Stimulated activated CD8-positive, alpha-beta memory T cell treated with anti-CD3 and anti-CD28 coated beads, Interleukin-7, amount 100 ng/mL, for 48 hours (primary cell): ENCODE measurements around the gene MEMO1.
A peak's percentile ranks its signal among the peaks of the same experiment; 100 is the strongest.
"Not testable (repeated sequence)": the region's sequence is repeated elsewhere in the genome, so short reads cannot be mapped to it uniquely, and the experiment has no call there.

Experiments
- DNase-seq, 2 donors: peaks; one replicate each; pipeline ENCODE4 v3.0.0-alpha.2; 2020; ENCODE audit warnings: low read depth in 1 of 2; ENCODE audit errors: extremely low read depth in 1 of 2

MEMO1 gene

GRCh38 chr2:31998731-31999383, 12.0 kb downstream of the MEMO1 start:
- no peak for DNase-seq

DNA sequence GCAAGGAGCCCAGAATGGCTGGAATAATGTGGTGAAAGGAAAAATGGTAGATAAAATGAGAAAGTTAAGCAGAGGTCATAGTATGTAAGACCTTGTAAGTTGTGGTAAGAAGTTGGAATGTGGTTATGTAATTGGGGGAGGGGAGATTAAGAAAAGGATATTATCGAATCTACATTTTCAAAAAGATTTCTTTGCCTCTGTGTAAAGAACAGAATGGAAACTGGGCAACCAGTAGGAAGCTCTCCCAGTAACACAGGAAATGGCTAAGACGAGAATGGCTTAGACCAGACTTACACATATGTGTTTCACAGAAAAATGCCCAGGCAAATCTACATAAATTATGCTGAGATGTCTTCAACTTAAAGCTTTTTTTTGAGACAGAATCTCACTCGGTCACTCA, 13.2 kb downstream of the MEMO1 start:
- no peak for DNase-seq

DNA sequence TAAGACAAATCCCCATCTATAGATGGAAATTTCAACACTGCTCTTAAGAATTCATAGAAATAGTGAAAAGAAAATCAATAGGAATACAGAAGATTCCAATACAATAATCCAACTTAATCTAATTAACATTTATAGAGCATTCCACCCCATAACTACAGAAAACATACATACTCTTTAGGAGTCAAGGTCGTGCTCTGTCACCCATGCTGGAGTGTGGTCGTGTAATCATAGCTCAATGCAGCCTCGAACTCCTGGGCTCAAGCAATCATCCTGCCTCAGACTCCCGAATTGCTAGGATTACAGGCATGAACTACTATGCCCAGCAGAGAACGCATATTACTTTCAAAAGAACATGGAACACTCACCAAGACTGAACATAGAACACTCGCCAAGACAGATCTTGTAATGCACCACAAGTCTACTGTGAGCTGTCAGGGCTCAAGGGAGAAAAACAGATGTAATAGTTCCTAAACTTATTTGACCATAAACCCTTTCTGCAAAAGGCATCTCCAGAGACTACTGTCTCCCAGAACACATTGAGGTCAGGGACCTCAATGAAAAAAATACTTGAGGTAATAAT, 14.1 kb downstream of the MEMO1 start:
- DNase-seq: no peak

GRCh38 chr2:31992934-31993333, 17.9 kb downstream of the MEMO1 start:
- DNase-seq: no peak

DNA sequence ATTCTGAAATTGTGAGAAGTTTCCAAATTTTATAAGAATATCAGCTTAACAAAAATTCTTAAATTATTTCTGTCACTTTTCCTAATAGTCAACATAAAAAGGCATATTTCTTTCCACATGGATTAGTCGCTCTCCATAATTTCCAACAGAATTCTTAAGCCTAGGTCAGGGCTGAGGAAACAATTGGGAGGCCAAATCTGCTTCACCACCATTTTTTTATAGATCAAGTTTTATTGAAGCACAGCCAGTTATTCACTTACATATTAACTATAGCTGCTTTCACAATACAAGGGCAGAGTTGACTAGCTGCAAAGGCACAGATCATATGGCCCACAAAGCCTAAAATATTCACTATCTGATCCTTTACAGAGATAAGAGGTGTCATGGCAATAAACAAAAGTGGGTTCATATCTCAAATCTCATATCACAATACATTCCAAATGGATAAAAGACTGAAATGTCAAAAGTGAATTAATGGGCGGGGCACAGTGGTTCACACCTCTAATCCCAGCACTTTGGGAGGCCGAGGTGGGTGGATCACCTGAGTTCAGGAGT, 18.7 kb downstream of the MEMO1 start:
- DNase-seq: no peak

GRCh38 chr2:31989946-31990345, 20.9 kb downstream of the MEMO1 start:
- no peak for DNase-seq

DNA sequence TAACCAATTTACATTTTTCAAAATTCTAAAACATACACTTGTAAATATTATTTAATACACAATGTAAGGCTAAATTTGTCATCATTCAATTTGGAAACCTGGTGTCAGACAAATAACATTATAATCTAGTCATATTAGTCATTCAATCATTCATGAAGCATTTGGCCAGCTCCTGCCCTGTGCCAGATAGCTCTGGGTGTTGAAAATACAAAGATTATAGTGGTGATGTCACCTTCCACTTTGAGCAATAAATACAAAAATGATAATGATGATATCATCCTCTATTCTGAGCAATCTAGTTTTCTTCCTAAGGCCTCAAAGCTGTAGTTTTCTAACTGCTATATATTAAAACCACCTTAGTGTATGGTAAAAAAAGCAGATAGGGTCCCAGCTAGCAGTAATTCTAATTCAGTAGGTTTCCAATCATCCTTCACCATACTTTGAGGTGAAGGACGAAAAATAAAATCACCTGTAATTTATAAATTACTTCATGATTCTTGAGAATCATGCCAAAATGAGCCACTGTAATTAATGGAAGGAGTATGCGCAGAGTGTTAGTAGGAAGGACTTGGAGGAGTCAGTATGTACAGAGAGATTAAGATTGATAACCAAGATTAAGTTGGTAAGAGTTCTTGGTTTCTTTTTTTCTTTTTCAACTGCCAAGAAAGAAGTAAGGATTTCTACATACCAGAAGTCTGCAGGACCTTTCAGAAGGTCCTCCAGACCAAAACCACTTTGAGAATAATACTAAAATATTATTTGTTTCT, 23.2 kb downstream of the MEMO1 start:
- DNase-seq: no peak

- DNase-seq: no peak
Measured at GRCh38 chr2:31986906-31987305, 23.9 kb downstream of the MEMO1 start.

DNA sequence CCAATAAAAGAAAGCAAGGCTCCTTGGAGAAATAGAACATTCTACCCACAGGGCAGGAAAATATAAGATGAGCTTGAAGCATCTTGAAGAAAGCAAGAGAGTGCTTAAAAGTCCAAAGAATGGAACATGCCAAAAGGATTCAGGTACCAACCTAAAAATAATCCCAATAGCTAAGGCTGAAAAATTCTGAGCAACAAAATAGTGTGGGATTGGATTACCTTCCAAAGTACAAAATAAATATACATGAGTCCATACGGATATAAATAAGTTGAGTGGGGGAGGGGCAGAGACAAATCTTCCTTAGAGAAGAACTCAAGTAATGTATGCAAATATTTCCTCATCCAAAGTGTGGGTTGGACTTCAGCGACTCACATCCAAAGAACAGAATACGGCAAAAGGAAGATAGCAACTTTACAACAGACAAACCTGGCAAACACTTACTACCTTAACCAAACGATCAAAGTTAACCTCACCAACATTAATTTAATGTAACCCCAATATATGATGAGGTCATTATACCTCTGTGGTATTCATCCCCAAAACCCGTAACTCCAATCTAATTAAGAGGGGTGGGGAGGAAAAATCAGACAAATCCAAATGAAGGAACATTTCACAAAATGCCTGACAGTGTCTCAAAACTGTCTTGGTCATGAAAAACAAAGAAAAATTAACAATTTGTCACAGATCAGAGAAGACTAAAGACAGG, 26.9 kb downstream of the MEMO1 start:
- DNase-seq: no peak

DNA sequence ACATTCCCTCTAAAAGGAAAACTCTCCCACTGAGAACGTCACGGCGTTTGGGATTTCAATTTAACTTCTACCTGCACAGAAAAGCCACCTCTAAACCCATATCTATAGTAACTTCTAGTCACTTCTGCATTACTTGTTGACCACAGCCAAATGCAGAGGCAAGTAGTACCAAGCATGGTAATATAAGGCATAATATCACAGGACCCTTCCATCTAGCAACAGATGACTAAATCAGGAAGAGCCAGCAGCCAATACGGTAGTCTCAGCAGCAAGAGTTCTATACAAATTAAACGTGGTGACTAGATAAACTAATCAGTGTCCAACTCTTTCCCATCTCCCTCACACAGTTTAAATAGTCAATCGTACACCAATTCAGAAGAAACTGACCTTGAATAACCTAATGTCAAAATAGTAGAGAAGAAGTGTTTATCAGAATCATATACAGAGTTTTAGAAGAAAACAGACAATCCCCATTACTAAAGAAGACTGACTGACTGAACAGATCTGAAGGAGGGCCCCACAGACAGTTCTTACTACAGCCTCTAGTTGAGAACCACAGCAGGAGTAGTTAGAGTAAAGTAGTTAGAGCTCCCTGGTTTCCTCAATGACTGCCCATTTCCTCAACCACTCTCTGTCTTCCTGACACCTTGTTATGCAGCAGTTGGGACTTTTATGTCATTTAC, 30.0 kb downstream of the MEMO1 start:
- DNase-seq: no peak

DNA sequence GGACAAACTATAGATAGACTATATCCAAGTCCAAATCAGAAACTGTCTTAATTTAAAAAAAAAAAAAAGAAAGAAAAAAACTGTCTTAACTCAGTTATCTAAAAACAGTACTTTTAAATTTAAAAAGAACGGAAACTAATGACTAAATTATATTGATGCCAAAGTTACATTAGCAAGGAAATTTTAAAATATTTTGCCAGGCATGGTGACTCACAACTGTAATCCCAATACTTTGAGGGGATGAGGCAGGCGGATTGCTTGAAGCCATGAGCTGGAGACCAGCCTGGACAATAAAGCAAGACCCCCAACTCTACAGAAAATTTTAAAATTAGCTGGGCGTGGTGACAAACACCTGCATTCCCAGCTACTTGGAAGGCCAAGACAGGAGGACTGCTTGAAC, 30.9 kb downstream of the MEMO1 start:
- DNase-seq: no peak

DNA sequence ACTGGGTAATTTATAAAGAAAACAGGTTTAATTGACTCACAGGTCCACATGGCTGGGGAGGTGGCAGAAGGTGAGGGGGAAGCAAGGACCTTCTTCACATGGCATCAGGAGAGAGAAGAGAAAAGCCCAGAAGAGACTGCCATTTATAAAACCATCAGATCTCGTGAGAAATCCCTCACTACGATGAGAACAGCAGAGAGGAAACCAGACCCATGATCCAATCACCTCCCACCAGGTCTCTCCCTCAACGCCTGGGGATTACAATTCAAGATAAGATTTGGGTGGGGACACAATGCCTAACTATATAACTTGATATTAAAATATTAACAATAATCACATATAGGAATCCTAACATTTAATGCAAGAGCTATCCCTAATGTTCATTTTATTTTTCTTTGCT, 31.8 kb downstream of the MEMO1 start:
- no peak for DNase-seq

DNA sequence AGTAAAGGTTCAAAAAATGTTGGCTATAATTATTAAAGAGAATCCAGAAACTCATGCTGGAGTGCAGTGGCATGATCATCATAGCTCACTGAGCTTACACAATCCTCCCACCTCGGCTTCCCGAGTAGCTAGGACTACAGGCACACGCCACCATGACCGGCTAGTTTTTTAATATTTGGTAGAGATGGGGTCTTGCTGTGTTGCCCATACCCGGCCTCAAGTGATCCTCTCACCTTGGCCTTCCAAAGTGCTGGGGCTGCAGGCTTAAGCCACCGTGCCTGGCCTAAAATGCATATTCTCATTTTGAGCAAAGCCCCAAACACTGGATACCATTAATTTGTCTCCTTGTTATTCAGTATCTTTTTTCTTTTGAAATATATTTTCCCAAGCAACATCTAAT, 32.4 kb downstream of the MEMO1 start:
- no peak for DNase-seq

DNA sequence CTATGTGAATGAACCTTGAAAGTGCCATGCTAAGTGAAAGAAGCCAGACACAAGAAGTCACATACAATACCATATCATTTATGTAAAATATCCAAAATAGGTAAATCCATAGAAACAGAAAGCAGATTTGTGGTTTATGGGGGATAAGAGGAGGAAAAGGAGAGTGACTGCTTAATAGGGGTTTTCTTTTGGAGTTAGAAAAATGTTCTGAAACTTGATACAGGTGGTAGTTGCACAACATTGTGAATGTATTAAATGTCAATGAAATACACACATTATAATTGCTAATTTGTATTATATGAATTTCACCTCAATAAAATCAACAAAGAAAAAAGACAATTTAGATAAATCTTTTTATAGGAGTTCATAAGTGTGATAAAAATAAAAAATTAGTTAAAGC, 37.1 kb downstream of the MEMO1 start:
- no peak for DNase-seq

DNA sequence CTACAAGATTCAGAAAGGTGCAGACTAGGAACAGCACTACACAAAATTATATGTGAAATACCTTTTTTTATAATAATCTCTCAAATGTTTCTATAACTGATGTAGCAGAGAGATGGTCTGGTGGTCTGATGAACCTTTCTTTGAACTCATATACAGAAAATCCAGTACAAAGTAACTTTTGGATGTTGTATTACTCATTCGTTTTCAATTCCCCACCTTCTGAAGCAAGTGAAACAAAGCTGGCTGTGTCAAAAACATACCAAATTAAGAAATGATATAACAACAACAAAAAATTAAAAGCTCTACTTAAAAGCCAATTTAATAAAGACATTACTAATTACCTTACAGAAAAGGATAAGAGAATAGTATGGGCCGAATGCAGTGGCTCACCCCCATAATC, 38.7 kb downstream of the MEMO1 start:
- DNase-seq: no peak

DNA sequence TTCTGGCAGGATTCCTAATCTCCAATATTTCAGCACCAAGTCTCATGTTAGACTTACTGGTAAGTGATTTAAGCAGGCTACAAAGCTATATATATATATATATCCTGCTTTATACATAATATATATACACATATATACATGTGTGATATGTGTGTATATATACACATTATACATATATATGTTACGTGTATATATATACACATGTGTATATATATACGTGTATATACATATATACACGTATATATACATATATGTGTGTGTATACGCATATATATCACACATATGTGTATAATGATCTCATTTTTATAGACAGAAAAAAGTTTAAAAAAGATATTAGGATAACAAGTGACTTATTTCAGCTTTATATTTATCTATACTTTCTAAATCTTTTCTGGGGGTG, 41.6 kb downstream of the MEMO1 start:
- DNase-seq: no peak

- no peak for DNase-seq
Measured at GRCh38 chr2:31967790-31968189, 43.0 kb downstream of the MEMO1 start.

DNA sequence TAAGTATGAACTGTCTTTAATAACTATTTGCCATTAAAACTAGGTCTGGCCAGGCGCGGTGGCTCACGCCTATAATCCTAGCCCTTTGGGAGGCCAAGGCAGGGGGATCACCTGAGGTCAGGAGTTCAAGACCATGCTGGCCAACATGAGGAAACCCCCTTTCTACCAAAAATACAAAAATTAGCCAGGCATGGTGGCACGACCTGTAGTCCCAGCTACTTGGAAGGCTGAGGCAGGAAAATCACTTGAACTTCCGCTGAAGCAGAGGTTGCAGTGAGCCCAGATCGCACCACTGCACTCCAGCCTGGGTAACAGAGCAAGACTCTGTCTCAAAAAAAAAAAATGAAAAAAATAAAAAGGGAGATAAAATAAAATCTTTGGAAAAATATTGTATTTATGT, 44.4 kb downstream of the MEMO1 start:
- DNase-seq: not testable (repeated sequence)

- no peak for DNase-seq
Measured at GRCh38 chr2:31965094-31965493, 45.7 kb downstream of the MEMO1 start.

DNA sequence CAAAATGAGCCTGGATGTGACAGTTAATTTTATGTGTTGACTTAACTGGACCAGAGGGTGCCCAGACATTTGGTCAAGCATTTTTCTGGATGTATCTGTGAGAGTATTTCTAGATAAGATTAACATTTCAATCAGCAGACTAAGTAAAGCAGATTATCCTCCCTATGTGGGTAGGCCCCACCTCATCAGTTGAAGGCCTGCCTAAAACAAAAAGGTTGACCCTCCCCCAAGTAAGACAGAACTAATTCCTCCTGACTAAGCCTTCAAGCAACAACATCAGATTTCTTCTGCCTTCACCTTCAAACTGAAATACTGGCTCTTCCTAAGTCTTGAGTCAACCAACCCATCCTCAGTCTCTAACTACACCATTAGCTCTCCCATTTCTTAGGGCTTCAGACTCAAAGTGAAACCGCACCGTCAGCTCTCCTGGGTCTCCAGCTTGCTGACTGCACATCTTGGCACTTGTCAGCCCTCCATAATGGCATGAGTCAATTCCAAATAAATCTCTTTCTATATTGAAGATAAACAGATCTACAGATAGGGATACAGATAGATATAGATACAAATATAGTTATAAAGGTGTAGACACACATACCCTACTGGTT, 47.9 kb downstream of the MEMO1 start:
- DNase-seq: peak in 1 of 2 donors; percentile 45
